ENCODE results near the gene KRTAP5-7.

- TF ChIP-seq JUND (IDR thresholded peaks at IDR 0.05) (no peak), POLR2AphosphoS5 (IDR thresholded peaks at IDR 0.05; ENCODE audit: low read depth, low read length) (no peak), SIN3A (IDR thresholded peaks at IDR 0.05; ENCODE audit: low read depth) (no peak), SP1 (IDR thresholded peaks at IDR 0.05; ENCODE audit: low read depth) (no peak), REST (IDR thresholded peaks at IDR 0.05; ENCODE audit: low read depth) (no peak), EZH2 (IDR thresholded peaks at IDR 0.05) (no peak), CTCF (IDR thresholded peaks at IDR 0.05 in 2 of 3, conservative IDR thresholded peaks at IDR 0.05 in 1 of 3; ENCODE audit: borderline replicate concordance in 1 of 3, insufficient read depth in 1 of 3, low read depth in 2 of 3, low read length in 2 of 3) (no peak), POLR2A (IDR thresholded peaks at IDR 0.05; ENCODE audit: borderline replicate concordance, extremely low read depth, insufficient read depth, insufficient read length) (no peak), CEBPB (IDR thresholded peaks at IDR 0.05; ENCODE audit: low read depth) (no peak), ZNF274 (IDR thresholded peaks at IDR 0.05; ENCODE audit: low read depth, low read length) (no peak), EZH2phosphoT487 (IDR thresholded peaks at IDR 0.05; ENCODE audit: borderline replicate concordance) (no peak), EGR1 (IDR thresholded peaks at IDR 0.05; ENCODE audit: low read depth) (no peak), MAX (IDR thresholded peaks at IDR 0.05) (no peak), YY1 (IDR thresholded peaks at IDR 0.05; ENCODE audit: extremely low read depth, insufficient replicate concordance, low read depth, low read length) (no peak)
Observed at GRCh38 chr11:71538666-71538990, 11.6 kb downstream of the KRTAP5-7 start.
